GM19468 (cell line): ENCODE results near the gene KRTAP17-1.

Experiments used
- ATAC-seq: cut with Tn5 transposase; IDR thresholded peaks from one replicate; pipeline ENCODE4 v1.9.1; 2021; ENCODE audit warnings: mild to moderate bottlenecking, moderate library complexity, moderate number of reproducible peaks; ENCODE audit not compliant: unreplicated experiment; ENCODE audit errors: extremely low read depth

KRTAP17-1 gene

DNA sequence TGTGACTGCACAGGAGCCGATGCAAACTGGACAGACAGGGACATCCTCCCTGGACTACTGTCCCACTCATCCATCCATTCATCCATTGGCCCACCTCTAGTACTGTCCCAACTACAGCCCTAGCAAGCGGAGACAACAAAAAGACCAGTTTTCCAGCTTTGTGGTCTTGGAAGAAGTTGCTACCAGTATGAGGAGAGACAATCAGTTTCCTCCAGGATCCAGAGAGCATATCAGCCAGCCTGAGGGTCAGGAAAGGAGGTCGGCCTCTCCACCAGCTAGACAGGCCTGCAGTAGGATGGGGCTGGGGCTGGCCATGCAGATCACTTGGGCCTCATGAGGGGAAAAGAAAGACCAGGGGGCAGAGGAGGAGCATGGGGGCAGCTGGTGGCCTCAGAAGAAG, 18.3 kb upstream of the KRTAP17-1 start:
- no peak for ATAC-seq

DNA sequence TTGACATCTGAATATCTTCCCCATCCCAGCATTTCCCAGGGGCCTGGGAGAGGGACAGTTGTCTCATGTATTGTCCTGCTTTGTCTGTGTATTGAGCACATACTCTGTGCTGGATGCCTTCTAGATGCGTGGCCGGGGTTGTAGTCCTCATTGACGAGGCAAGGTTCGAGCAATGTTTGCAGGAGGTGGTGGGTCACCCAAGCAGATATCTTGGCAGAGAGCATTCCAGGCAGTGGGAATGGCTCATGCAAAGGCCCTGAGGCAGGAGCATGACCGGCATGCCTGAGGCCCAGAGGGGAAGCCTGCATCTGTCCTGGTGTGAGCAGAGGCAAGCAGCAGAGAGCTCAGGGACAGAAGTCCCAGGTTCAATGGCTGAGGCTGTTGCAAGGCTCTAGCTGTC, 17.6 kb upstream of the KRTAP17-1 start:
- no peak for ATAC-seq

DNA sequence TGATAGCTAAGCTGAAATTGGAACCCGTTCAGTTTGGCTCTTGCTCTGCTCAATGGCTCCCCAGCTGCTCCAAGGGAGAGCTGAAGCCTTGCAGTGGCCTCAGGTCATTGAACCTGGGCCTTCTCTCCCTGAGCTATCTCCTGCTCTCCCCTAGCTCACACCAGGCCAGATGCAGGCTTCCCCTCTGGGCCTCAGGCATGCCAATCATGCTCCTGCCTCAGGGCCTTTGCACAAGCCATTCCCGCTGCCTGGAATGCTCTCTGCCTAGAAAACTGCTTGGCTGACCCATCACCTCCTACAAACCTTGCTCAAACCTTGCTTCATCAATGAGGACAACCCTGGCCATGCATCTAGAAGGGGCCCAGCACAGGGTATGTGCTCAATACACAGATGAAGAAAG, 16.7 kb upstream of the KRTAP17-1 start:
- no peak for ATAC-seq

DNA sequence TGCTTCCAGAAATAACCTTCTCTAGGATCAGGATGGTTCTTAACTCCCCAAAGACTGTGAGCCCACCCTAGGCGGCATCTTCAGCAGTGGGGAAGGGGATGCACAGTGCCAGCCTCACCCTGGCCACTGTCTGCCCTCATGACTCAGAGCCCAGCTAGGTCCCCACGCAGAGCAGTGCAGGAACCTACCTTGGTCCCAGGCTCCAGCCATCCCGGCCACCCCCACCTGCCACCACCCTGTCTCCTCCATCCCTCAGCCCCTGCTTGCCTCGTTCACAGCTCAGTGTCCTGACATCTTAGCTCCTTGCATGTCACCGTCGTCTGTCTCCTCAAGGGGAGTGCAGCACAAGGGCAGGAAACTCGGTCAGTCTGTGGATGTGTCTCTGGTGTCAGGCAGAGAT, 16.1 kb upstream of the KRTAP17-1 start:
- no peak for ATAC-seq

DNA sequence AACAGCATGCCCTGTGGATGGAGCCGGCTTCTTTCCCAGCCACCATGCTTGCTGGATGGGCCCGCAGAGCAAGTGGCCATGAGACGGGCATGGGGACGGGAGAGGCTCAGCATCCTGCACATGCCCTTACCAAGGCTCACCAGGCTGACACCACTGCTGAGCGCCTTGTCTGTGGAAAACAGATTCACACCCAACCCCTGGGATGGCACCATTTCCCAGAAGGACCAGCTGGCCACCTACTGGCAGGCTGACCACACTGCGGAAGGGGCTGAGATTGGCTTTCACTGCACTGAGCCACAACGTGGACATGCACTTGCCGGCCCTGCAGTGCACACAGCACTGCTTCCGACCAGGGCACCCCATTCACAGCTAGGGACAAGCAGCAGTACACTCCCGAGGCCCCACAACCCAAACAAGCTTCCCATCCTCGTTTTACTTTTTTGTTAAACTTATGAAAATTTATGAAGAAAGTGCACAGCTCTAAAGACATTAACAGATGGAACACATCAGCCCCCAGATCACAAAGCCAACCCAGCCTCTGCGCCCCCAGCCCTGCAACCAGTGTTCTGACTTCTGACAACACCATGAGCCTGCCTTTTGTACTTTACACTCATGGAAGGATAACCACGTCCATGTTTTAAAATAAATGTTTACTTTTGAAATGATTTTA, 13.9 kb upstream of the KRTAP17-1 start:
- no peak for ATAC-seq

DNA sequence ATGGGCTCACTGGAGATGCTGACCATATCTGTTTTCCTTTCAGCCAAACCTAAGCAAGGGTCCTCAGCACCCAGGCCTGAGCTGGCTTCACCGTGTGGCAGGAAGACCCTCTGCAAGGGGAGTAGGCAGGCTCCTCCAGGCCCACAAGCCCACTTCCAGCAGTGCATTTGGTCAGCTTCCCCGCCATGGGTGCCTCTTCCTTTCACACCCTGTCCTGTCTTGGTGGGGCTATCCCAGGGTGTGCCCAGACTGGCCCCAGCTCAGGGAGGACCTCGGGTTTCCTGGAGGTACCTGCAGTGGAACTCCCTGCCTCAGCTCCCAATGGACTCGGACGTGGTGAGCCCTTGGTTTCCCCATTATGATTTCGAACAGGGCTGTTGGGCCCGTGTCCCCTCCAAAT, 12.7 kb upstream of the KRTAP17-1 start:
- no peak for ATAC-seq

DNA sequence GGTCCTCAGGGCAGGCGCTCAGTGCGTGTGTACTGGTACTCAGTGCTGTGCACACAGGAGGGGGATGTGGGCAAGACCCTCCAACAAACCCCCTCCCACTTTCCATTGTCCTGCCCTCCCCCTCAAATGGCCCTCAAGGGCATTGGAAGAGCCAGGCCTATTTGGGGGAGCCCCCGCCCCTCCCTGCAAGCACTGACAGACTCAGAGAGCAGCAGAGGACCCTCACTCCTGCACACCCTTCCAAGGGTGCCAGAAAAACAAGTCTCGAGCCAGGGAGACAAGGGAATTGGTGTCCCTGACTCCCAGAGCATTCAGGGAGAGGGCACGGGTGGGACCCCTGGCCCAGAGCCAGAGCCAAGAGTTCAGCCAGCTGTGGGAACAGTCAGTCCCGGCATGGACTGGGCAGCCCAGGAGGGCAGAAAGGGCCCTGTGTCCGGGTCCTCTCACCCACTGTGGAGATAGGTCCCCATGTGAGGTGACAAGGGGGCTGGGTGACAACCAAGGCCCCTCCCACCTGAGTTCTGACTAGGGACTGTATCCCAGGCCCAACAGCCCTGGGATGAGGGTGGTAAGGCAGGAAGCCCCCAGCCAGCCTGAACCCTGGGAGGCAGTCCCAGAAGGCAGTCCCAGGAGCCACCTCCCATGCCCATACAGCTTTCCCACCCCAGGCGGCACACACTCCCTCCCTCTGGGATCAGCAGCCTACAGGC, 12.1 kb upstream of the KRTAP17-1 start:
- no peak for ATAC-seq

DNA sequence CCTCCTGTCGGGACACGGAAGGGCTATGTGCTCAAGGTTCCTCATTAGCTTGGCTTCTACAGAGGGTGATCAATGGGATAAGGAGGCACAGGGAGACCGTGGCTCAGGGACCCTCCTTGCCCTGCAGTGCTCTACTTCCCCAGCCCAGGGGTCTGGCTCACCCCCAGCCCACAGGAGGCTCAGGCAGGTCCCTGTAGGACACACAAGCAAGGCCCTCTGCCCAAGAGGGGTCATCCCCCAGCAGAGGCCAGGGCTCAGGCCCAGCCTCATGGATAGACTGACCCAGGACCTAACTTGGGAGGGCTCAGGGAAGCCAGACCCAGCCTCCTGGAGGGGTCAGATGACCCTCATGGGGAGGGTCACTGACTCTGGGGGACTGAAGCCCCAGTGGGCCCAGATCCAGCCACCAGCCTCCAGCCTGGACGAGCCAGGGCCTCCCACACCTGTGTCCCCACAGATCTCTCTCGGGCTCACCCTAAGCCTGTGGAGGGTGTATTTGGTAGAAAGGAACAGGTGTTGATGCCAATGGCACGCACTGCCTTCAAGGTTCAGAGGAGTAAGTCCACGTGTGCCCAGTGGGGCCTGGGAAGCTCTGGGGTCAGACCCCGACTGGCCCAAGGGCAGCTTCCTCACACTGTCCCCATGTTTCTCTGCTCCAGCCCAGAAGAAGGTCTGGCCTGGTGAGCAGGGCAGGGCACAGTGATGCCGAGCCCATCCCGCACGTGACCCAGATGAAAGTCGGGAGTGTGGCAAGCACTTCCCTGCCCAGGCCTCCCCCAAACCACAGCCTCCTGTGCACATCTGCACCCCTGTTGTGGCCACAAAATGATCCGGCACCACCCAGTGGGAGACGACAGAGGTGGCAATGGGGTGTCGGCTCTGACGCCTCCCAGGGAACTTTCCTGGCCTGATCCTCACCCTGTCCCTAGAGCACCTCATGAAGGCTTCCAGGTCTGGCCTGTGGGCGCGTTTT, 10.9 kb upstream of the KRTAP17-1 start:
- ATAC-seq = no peak

DNA sequence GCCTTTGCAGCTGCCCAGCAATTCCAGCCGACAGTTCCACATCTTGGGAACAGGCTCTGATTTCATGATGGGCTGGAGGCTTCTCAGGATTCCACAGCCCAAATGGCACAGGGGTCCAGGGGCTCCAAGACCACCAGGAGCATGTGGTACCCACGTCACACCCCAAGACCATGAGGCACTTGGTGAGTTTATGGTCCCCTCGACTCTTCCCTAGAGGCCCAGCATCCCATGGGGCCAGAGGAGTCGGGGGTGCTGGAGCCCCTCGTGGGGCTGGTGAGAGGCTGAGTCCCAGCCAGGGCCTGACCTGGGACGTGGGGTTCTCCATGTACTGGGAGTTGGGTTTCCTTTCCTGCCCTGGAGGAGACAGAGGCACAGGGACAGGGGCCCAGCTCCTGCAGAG, 10.1 kb upstream of the KRTAP17-1 start:
- ATAC-seq = no peak

DNA sequence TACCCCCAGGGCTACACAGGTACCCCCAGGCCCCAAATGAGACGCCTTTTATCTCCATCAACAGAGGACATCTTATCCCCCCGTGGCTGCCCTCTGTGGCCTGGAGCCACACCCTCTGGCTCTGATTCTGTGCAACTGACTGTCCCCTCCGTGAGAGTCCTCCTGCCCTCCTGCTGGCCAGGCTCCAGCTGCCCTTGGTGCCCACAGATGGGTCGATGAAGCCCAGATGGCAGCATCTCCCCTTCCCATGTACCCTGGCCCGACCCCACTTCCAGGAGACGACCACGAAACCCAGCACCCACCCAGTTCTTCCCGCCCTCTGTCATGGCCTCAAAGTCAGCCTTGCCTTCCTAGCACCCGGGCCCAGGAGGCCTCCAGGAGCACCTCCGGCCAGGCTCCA, 9.6 kb upstream of the KRTAP17-1 start:
- no peak for ATAC-seq

DNA sequence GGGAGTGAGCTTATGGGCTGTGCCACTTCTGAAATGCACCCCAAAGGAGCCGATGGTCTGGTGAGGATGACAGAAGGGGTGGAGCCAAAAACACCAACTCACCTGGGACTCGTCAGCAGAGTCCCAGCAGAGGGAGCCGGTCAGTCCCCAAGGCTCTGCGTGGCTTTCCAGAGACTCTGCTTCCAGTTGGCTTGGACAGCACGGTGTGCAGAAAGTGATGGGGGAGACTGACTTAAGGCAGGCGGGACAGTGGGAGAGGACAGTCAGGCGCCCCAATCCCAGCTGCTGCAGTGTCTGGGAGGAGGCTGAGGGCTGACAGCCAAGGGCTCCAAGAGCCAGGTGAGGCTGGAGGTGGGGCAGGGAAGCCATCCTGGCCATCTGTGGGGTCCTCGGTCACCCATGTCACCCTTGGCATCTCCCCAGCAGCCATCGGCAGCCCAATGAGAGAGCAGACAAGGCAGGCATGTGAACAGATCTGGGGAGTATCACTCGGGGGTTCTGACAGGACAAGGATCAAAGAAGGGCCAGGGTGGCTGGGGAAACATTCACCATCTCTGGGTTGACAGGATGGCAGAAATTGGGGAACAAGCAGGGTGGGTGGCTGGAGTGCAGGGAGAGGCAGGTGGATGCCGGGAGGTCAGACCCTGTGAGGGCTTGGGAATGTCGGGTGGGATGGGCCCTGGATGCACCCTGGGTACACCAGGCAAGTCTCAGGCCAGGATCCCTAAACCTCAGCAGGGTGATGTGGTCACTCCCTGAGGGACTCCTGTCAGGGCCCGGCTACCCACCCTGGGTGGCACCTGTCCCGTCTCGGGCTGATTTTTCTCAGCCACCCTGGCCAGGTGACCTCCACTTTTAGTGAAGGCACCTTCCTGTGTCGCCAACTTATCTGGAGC, 8.9 kb upstream of the KRTAP17-1 start:
- no peak for ATAC-seq

DNA sequence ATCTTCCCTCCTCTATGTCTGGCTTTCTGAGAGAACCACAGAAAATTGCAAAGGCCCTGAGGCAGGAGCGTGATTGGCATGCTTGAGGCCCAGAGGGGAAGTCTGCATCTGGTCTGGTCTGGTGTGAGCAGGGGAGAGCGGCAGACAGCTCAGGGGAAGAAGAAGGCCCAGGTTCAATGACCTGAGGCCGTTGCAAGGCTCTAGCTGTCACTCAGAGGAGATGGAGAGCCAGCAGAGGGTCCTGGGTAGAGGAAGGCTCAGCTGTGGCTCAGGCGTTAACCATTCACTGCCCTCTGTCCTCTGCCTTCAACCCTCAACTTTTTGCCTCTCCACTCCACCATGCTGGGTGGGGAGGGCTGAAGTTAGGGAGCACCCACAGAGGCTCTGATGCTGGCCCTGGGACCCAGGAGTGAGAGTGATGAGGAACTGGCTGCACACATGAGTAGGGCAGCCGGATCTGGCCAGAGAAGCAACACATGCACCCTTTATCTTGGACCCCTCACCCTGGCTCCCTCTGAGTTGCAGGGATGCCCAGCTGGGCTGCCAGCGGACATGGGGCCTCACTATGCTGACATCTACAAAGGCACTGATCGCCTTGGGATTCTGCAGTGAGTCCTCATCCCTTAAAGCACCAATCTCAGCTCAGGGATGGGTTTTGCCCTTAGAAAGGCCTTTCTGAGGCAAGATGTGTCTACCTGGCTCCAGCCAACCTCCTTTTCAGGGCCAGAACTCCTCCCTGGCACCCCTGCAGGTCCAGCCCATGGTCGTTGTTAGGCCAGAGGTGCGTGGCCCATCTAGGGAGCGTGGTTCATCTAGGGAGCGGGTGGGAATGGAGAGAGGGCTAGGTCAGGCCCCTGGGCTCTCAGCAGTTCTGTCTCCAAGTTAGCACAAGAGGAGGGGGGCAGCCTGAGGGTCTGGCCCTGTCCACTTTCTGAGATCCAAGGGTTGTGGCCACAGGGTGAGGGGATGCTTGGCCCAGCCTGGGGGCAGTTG, 7.7 kb upstream of the KRTAP17-1 start:
- ATAC-seq = no peak

DNA sequence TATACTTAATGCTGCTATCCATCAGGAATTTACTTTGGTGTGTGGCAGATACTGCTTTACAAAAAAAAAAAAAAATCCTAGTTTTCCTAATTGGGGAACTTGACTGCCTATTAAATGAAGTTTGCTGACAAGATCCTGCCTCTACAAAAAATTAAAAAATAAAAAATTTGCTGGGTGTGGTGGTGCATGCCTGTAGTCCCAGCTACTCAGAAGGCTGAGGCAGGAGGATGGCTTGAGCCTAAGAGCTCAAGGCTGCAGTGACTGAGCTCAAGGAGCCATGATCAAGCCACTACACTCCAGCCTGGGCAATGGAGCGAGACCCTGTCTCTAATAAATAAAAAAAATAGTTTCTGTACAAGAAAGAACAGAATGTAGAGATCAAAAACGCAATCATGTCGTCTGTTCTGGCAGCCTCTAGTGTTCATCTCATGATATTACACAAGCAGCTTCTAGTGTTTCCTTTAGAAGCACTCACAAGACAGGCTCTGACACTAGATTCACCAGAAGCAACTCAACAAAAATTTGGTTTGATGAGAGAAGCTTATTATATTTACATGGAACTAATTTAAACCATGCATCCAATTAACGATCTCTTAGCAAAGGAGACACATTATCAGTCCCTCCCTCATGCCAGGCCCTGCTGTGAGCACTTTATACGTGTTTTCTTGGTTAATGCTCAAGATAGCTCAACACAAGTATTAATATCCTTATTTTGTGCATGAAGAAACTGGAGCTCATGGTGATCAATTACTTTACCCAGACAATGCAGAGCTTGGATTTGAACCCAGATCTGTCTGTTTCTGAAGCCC, 6.8 kb upstream of the KRTAP17-1 start:
- no peak for ATAC-seq

DNA sequence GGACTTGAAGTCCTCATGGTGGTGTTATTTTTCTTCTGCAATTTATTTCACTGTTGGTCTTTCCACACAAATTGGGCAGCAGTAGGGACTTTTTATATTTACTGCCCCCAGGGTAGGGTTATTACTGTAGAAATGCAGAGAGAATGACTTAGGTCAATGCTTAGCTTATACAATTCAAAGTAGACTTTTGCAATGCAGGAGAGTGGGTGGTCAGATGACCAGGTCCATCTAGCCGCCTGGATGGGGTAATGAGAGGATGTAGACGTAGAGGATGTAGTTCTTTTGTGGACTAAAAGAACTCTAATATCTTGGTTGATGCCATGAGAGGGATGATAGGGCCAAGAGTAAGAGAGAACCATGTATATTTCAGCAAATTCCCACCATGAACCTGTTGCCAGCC, 2.7 kb upstream of the KRTAP17-1 start:
- ATAC-seq = no peak

DNA sequence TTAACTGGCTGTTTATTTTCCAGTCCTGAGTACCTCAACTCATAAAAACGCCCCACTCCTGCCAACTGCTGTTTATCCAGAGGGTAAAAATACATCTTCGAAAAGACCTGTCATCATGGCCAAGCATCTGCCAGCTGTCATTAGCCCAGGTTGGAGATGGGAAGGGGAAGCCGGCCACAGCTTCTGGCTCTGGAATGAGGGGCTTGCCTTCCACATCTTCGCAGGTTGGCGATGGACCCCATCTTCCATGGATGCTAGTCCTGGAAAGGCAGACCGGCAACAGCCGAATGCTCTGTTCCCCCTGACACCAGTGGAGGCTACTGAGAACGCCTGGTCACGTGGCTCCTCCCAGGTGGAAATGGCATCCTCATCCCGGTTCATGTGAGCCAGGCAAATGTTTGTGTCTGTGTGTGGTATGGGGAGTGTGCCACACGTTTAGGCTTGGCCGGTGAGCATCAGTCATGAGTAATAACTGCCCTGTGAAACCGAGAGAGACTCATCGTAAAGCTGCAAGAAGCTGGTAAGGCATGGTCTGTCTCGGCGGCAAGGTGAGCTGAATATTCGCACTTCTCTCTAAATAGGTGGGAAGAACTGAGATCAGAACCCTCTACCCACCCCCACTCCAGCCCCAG, 420 bp upstream of the KRTAP17-1 start:
- no peak for ATAC-seq

DNA sequence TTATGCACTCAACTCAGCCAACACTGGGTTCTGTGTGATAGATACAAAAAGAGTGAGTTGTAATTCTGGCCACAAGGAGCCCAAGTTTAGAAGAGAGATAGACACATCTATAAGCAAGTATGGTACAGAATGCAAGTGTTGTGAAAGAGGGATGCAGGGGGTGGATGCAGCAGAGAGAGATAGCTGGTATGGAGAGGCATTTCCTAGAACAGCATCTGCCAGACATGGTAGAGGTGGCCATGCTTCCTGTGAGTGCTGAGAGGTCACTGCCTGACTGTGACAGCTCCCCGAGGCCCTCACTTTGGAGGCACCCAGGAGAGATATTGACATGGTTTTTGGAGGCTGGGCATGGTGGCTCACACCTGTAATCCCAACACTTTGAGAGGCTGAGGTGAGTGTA, 4.4 kb downstream of the KRTAP17-1 start:
- ATAC-seq = no peak

DNA sequence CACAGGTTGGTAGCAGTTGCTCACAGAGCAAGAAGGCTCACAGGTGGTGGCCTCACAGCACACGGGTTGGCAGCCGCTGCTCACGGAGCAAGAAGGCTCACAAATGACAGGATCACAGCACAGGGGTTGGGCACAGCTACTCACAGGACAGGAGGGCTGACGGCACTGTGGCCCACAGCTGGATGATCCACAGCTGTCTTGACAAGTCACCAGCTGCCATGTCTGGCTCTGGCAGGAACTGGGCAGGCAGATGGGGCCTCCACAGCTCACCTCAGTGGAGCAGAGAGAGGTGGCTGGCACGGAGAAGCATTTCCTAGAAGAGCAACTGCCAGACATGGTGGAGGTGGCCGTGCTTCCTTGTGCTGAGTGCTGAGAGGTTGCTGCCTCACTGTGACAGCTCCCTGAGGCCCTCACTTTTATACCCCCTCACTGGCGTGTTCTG, 6.6 kb downstream of the KRTAP17-1 start, which contains the start of gene KRTAP16-1:
Gene KRTAP16-1 (minus strand): TSS at position 392 of the 442 bp plus-strand sequence. CDS start 56 bp downstream, at position 336.
- no peak for ATAC-seq
